ENCODE measurements around the gene CCT7. TPM values are rescaled to one million over a fixed set of nuclear protein-coding genes. Genes with fewer than 3 reads are reported as not detected.
A peak's percentile ranks its signal among the peaks of the same experiment; 100 is the strongest.

The CCT7 gene
- total RNA-seq, 2 experiments from 2014 or later = 362 to 449 TPM

GRCh38 chr2:73212448-73213176 lies 21.5 kb upstream of the CCT7 start:
- peak; percentile 83 for DNase-seq
- CTCF ChIA-PET = interaction anchor here (0.6 to 4.9 kb wide), 36 partner anchors 8 to 491 kb away, joined by 3 to 80 read pairs (median 4); partner anchors contain the start of genes CCT7, NOTO, PRADC1 and RAB11FIP5
- peak; percentile 76 for ATAC-seq
- no peak overlapping the region for H3K27ac Mint-ChIP-seq
- H3K36me3 Mint-ChIP-seq = no peaks in the 10 kb centered on the region
- H3K4me3 Mint-ChIP-seq = peak overlapping the region; percentile 89
- no peaks in the 10 kb centered on the region for H3K9me3 Mint-ChIP-seq (ENCODE audit: low read depth)
- peaks cover 30% of the 10 kb centered on the region for H3K4me1 Mint-ChIP-seq
- peaks cover 2% of the 10 kb centered on the region for H3K27me3 Mint-ChIP-seq

GRCh38 chr2:73214120-73215035 lies 19.7 kb upstream of the CCT7 start, which contains the start of gene SMYD5:
Gene SMYD5, plus strand, starts transcription at chr2:73214245. Its CDS starts 22 bp downstream, at chr2:73214267.
- peak within 1 kb of the TSS; percentile 89 for H3K4me3 Mint-ChIP-seq
- peaks cover 30% of the 10 kb centered on the region for H3K4me1 Mint-ChIP-seq
- DNase-seq (peak; percentile 94), ATAC-seq (peak; percentile 95)
- H3K36me3 Mint-ChIP-seq = no peaks in the 10 kb centered on the region
- CTCF ChIA-PET = interaction anchor here (0.7 to 4.9 kb wide), 8 partner anchors 13 to 260 kb away, joined by 3 to 80 read pairs (median 8); partner anchors contain the start of genes CCT7, NOTO and PRADC1
- no peaks in the 10 kb centered on the region for H3K27me3 Mint-ChIP-seq
- peak within 1 kb of the TSS; percentile 87 for H3K27ac Mint-ChIP-seq
- no peaks in the 10 kb centered on the region for H3K9me3 Mint-ChIP-seq (ENCODE audit: low read depth)

GRCh38 chr2:73215254-73215653 lies 18.9 kb upstream of the CCT7 start:
- no peaks in the 10 kb centered on the region for H3K9me3 Mint-ChIP-seq (ENCODE audit: low read depth)
- no peaks in the 10 kb centered on the region for H3K36me3 Mint-ChIP-seq
- H3K4me1 Mint-ChIP-seq = peaks cover 30% of the 10 kb centered on the region
- peak overlapping the region; percentile 89 for H3K4me3 Mint-ChIP-seq
- H3K27me3 Mint-ChIP-seq = no peaks in the 10 kb centered on the region
- peak overlapping the region; percentile 20 for H3K27ac Mint-ChIP-seq
- no peak for DNase-seq
- no peak for ATAC-seq
- CTCF ChIA-PET = interaction anchor here (1.0 to 1.1 kb wide), 2 partner anchors 38 to 130 kb away, joined by 5 to 6 read pairs; no protein-coding TSS in a partner anchor

- Mint-ChIP-seq H3K27ac (no peak overlapping the region), H3K4me1 (peaks cover 30% of the 10 kb centered on the region)
- CTCF ChIA-PET = interaction anchor here (0.8 to 1.7 kb wide), 5 partner anchors 9 to 40 kb away, joined by 3 to 4 read pairs (median 4); partner anchors contain the start of gene PRADC1
Measured at GRCh38 chr2:73217160-73217559, 16.9 kb upstream of the CCT7 start.

GRCh38 chr2:73217826-73218225 lies 16.3 kb upstream of the CCT7 start:
- Mint-ChIP-seq H3K4me3 (no peak overlapping the region), H3K4me1 (peaks cover 25% of the 10 kb centered on the region), H3K27me3 (no peaks in the 10 kb centered on the region), H3K27ac (no peak overlapping the region), H3K36me3 (peaks cover 5% of the 10 kb centered on the region), H3K9me3 (ENCODE audit: low read depth) (no peaks in the 10 kb centered on the region)
- DNase-seq = no peak
- CTCF ChIA-PET = interaction anchor here (0.6 to 1.7 kb wide), 5 partner anchors 10 to 322 kb away, joined by 3 to 4 read pairs (median 3); partner anchors contain the start of gene PRADC1
- no peak for ATAC-seq

More at GRCh38 chr2:73217160-73217559, 16.9 kb upstream of the CCT7 start:
- Mint-ChIP-seq H3K36me3 (peaks cover 5% of the 10 kb centered on the region), H3K4me3 (no peak overlapping the region), H3K27me3 (no peaks in the 10 kb centered on the region), H3K9me3 (ENCODE audit: low read depth) (no peaks in the 10 kb centered on the region)
- no peak for DNase-seq
- no peak for ATAC-seq

- Mint-ChIP-seq H3K27me3 (no peaks in the 10 kb centered on the region), H3K9me3 (ENCODE audit: low read depth) (no peaks in the 10 kb centered on the region), H3K4me1 (peaks cover 21% of the 10 kb centered on the region), H3K36me3 (peaks cover 5% of the 10 kb centered on the region), H3K4me3 (no peak overlapping the region), H3K27ac (no peak overlapping the region)
- ATAC-seq (no peak), DNase-seq (no peak)
- CTCF ChIA-PET = interaction anchor here (0.6 to 1.7 kb wide), 4 partner anchors 10 to 322 kb away, joined by 3 to 4 read pairs (median 4); no protein-coding TSS in a partner anchor
Measured at GRCh38 chr2:73218298-73218697, 15.8 kb upstream of the CCT7 start.

- Mint-ChIP-seq H3K4me1 (peaks cover 16% of the 10 kb centered on the region), H3K9me3 (ENCODE audit: low read depth) (no peaks in the 10 kb centered on the region), H3K27me3 (no peaks in the 10 kb centered on the region), H3K4me3 (no peak overlapping the region), H3K36me3 (peaks cover 5% of the 10 kb centered on the region), H3K27ac (no peak overlapping the region)
- DNase-seq = no peak
- ATAC-seq = no peak
- CTCF ChIA-PET = interaction anchor here (3.3 kb wide), 1 partner anchor 11 kb away, joined by 9 read pairs; no protein-coding TSS in a partner anchor
Measured at GRCh38 chr2:73223821-73224220, 10.3 kb upstream of the CCT7 start.

GRCh38 chr2:73225513-73226360 lies 8.4 kb upstream of the CCT7 start:
- peaks cover 16% of the 10 kb centered on the region for H3K4me1 Mint-ChIP-seq
- ATAC-seq (no peak), DNase-seq (no peak)
- peak overlapping the region; percentile 29 for H3K27ac Mint-ChIP-seq
- no peak overlapping the region for H3K4me3 Mint-ChIP-seq
- H3K27me3 Mint-ChIP-seq = no peaks in the 10 kb centered on the region
- peaks cover 5% of the 10 kb centered on the region for H3K36me3 Mint-ChIP-seq
- CTCF ChIA-PET = interaction anchor here (0.8 to 3.3 kb wide), 2 partner anchors 13 to 65 kb away, joined by 3 to 9 read pairs; no protein-coding TSS in a partner anchor
- no peaks in the 10 kb centered on the region for H3K9me3 Mint-ChIP-seq (ENCODE audit: low read depth)

- CTCF ChIA-PET = no interaction called here
- no peaks in the 10 kb centered on the region for H3K36me3 Mint-ChIP-seq
- H3K4me1 Mint-ChIP-seq = peaks cover 19% of the 10 kb centered on the region
- H3K9me3 Mint-ChIP-seq (ENCODE audit: low read depth) = no peaks in the 10 kb centered on the region
- ATAC-seq (no peak), DNase-seq (no peak)
- H3K4me3 Mint-ChIP-seq = no peak overlapping the region
- no peak overlapping the region for H3K27ac Mint-ChIP-seq
- no peaks in the 10 kb centered on the region for H3K27me3 Mint-ChIP-seq
Measured at GRCh38 chr2:73227086-73227485, 7.0 kb upstream of the CCT7 start.

- H3K4me3 Mint-ChIP-seq = no peak overlapping the region
- H3K27ac Mint-ChIP-seq = no peak overlapping the region
- CTCF ChIA-PET = interaction anchor here (1.0 to 1.5 kb wide), 2 partner anchors 10 to 12 kb away, joined by 4 read pairs; no protein-coding TSS in a partner anchor
- DNase-seq = no peak
- H3K9me3 Mint-ChIP-seq (ENCODE audit: low read depth) = no peaks in the 10 kb centered on the region
- no peaks in the 10 kb centered on the region for H3K27me3 Mint-ChIP-seq
- ATAC-seq = no peak
- peaks cover 2% of the 10 kb centered on the region for H3K36me3 Mint-ChIP-seq
- H3K4me1 Mint-ChIP-seq = peaks cover 25% of the 10 kb centered on the region
Measured at GRCh38 chr2:73228631-73229030, 5.5 kb upstream of the CCT7 start.

GRCh38 chr2:73232403-73233153 lies 1.5 kb upstream of the CCT7 start:
- Mint-ChIP-seq H3K27ac (peak overlapping the region; percentile 89), H3K4me1 (peaks cover 30% of the 10 kb centered on the region)
- peak; percentile 2 for ATAC-seq

More at GRCh38 chr2:73232403-73233153, 1.5 kb upstream of the CCT7 start:
- Mint-ChIP-seq H3K36me3 (peaks cover 8% of the 10 kb centered on the region), H3K27me3 (no peaks in the 10 kb centered on the region), H3K9me3 (ENCODE audit: low read depth) (no peaks in the 10 kb centered on the region), H3K4me3 (peak overlapping the region; percentile 88)
- CTCF ChIA-PET = interaction anchor here (1.2 to 7.2 kb wide), 7 partner anchors 10 to 58 kb away, joined by 3 to 56 read pairs (median 5); partner anchors contain the start of genes EGR4, FBXO41 and SMYD5
- peak; percentile 67 for DNase-seq

Data from activated CD8-positive, alpha-beta memory T cell treated with anti-CD3 and anti-CD28 coated beads, Interleukin-2, amount 10 ng/mL, durations not matched to agents 7 days and 5 days (primary cell).